Gastroesophageal sphincter (tissue), 3 donors: ENCODE measurements around the gene PATJ.

ENCODE experiments used
- CTCF ChIP-seq, 4 experiments: fragments of 200-600 bp in 2 of 4; fragments of 450-650 bp in 2 of 4; sonication (generic) in 1 of 4; IDR thresholded peaks; one replicate each; pipeline ENCODE4 v1.5.1; 2017 to 2019; ENCODE audit warnings: antibody characterized with exemption in 4 of 4, mild to moderate bottlenecking in 2 of 4, moderate library complexity in 2 of 4
- POLR2A ChIP-seq, 2 donors: fragments of 450-650 bp; IDR thresholded peaks; one replicate each; pipeline ENCODE4 v1.6.1; 2017; ENCODE audit warnings: antibody characterized with exemption in 2 of 2, mild to moderate bottlenecking in 2 of 2, moderate library complexity in 1 of 2
- POLR2AphosphoS5 ChIP-seq: sonication (generic); formaldehyde crosslinking; IDR thresholded peaks from one replicate; pipeline ENCODE4 v1.6.1; 2017; ENCODE audit warnings: antibody characterized with exemption

- no peak for TF ChIP-seq POLR2A (IDR thresholded peaks at IDR 0.05)
- TF ChIP-seq POLR2AphosphoS5 = no peak
- no peak for TF ChIP-seq CTCF (IDR thresholded peaks at IDR 0.05)
These were observed 269.8 kb downstream of the PATJ start for GRCh38 chr1:62012095-62012494.
